Activated naive CD8-positive, alpha-beta T cell treated with anti-CD3 and anti-CD28 coated beads for 36 hours (primary cell): ENCODE data around the gene KIF3A. TPM values are rescaled to one million over a fixed set of nuclear protein-coding genes. Genes with fewer than 3 reads are reported as not detected.
"Not testable (repeated sequence)": the region's sequence is repeated elsewhere in the genome, so short reads cannot be mapped to it uniquely, and the experiment has no call there.

Experiments
- DNase-seq: peaks from one replicate; pipeline ENCODE4 v3.0.0; 2021
- H3K27ac Mint-ChIP-seq: one replicate; pipeline ENCODE4 v1.8.0; 2022; ENCODE audit warnings: mild to moderate bottlenecking, moderate library complexity, mixed read lengths
- H3K27me3 Mint-ChIP-seq: one replicate; pipeline ENCODE4 v1.8.0; 2022; ENCODE audit warnings: mild to moderate bottlenecking, mixed read lengths
- H3K36me3 Mint-ChIP-seq: one replicate; pipeline ENCODE4 v1.8.0; 2021; ENCODE audit warnings: mild to moderate bottlenecking, mixed read lengths
- H3K4me1 Mint-ChIP-seq: one replicate; pipeline ENCODE4 v1.8.0; 2021; ENCODE audit warnings: mixed read lengths
- H3K4me3 Mint-ChIP-seq: one replicate; pipeline ENCODE4 v1.8.0; 2022; ENCODE audit warnings: mild to moderate bottlenecking, moderate library complexity, mixed read lengths
- H3K9me3 Mint-ChIP-seq: one replicate; pipeline ENCODE4 v1.8.0; 2022; ENCODE audit warnings: mixed read lengths
- total RNA-seq, 2 experiments: library from RNA; stranded (reverse); gene quantifications; one replicate each; pipeline ENCODE4 v1.2.3, GENCODE V29; 2021

KIF3A gene
- total RNA-seq, 2 experiments from 2014 or later = 10.7 to 11.1 TPM

GRCh38 chr5:132733499-132734148 lies 3.7 kb downstream of the KIF3A start:
- DNase-seq = no peak
- H3K27me3 Mint-ChIP-seq = no peaks in the 10 kb centered on the region
- H3K4me1 Mint-ChIP-seq = peaks cover 34% of the 10 kb centered on the region
- H3K9me3 Mint-ChIP-seq = no peaks in the 10 kb centered on the region
- H3K27ac Mint-ChIP-seq = no peak overlapping the region
- H3K36me3 Mint-ChIP-seq = peaks cover 4% of the 10 kb centered on the region
- no peak overlapping the region for H3K4me3 Mint-ChIP-seq

- H3K27ac Mint-ChIP-seq = no peak overlapping the region
- peaks cover 4% of the 10 kb centered on the region for H3K36me3 Mint-ChIP-seq
- DNase-seq = no peak
- H3K4me1 Mint-ChIP-seq = peaks cover 7% of the 10 kb centered on the region
- H3K4me3 Mint-ChIP-seq = no peak overlapping the region
- H3K27me3 Mint-ChIP-seq = no peaks in the 10 kb centered on the region
- no peaks in the 10 kb centered on the region for H3K9me3 Mint-ChIP-seq
These were observed 7.5 kb downstream of the KIF3A start for GRCh38 chr5:132729896-132730295.

DNA sequence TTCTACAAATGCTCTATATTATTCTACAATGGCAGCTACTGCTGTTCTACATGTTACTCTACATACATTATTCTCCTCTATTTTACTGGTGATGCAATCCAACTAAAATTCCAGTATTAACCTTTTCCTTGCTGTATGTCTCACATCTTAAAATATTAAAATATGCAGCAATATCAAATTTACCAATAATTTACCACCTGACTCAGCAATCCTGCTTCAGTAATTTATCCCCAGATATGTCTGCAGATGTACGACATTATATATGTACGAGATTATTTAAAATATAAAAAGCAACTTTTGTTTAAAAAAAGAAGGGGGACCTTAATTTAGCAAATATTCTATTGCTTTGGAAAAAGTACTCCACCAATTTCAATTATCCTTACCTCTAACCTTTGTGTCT lies 11.6 kb downstream of the KIF3A start:
- Mint-ChIP-seq H3K9me3 (no peaks in the 10 kb centered on the region), H3K27me3 (no peaks in the 10 kb centered on the region), H3K27ac (no peak overlapping the region), H3K4me1 (peaks cover 8% of the 10 kb centered on the region), H3K4me3 (no peak overlapping the region), H3K36me3 (peaks cover 15% of the 10 kb centered on the region)
- DNase-seq = no peak

DNA sequence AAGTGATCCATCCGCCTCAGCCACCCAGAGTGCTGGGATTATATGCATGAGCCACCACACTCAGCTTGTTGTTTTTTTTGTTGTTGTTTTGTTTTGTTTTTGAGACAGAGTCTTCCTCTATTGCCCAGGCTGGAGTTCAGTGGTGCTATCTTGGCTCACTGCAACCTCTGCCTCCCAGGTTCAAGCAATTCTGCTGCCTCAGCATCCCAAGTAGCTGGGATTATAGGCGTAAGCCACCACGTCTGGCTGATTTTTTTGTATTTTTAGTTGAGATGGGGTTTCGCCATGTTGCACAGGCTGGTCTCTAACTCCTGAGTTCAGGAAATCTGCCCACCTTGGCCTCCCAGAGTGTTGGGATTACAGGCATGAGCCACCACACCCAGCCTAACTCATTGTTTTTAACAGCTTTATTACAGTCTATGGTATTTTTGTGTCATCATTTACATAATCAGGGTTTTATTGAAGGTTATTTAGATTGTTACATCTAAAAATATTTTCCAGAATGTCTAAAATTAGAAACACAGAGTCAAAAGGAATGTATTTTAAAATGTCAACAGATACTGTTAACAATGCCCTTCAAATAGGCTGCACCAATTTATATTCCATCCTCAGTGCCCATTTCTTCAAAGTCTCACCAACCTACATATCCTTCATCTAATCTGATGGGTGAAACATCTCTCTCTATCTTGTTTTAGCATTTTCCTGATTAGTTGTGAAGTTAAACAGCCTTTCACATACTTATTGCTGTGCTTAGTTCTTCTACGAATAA lies 18.6 kb downstream of the KIF3A start:
- DNase-seq = no peak
- H3K4me3 Mint-ChIP-seq = no peak overlapping the region
- H3K9me3 Mint-ChIP-seq = no peaks in the 10 kb centered on the region
- H3K27ac Mint-ChIP-seq = no peak overlapping the region
- no peaks in the 10 kb centered on the region for H3K27me3 Mint-ChIP-seq
- H3K4me1 Mint-ChIP-seq = peaks cover 15% of the 10 kb centered on the region
- peaks cover 10% of the 10 kb centered on the region for H3K36me3 Mint-ChIP-seq

DNA sequence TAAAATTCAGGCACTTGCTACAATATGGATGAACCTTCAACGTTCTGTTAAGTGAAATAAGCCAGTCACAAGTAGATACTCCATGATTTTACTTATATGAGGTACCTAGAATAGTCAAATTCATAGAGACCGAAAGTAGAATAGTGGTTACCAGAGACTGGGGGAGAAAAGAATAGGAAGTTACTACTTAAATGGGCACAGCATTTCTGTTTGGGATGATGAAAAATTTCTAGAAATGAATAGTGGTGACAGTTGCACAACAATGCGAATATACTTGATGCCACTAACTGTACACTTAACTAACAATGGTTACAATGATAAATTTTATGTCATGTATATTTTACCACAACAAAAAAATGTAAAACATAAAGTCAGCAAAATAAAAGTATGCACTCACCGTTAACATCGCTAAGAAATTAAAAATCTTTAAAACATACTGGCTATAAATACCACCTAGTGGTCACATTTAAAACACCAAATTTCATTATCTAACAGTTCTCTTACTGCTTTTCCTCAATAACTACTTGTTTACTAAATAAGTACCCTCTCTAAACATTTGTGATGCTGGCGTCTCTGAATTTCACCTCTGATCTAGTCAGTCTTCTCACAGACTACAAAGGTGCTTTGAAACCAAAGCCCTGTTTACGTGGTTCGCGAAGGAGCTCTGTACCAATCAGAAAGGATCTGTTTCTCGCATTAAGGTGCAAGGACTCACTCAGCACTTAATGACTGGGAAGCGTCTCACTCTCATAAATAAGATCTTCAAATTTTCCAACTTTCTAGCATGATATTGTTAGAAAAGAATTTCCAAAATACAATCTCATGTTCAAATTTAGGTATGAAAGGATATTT lies 22.7 kb downstream of the KIF3A start:
- Mint-ChIP-seq H3K27ac (no peak overlapping the region), H3K9me3 (no peaks in the 10 kb centered on the region), H3K4me3 (no peak overlapping the region), H3K36me3 (peaks cover 8% of the 10 kb centered on the region), H3K4me1 (peaks cover 11% of the 10 kb centered on the region), H3K27me3 (no peaks in the 10 kb centered on the region)
- no peak for DNase-seq

- no peak for DNase-seq
- Mint-ChIP-seq H3K27ac (no peak overlapping the region), H3K9me3 (no peaks in the 10 kb centered on the region), H3K4me1 (peaks cover 6% of the 10 kb centered on the region), H3K27me3 (no peaks in the 10 kb centered on the region), H3K4me3 (no peak overlapping the region), H3K36me3 (peaks cover 4% of the 10 kb centered on the region)
These were observed 28.7 kb downstream of the KIF3A start for GRCh38 chr5:132708645-132709044.

GRCh38 chr5:132704875-132705274 lies 32.5 kb downstream of the KIF3A start:
- no peak overlapping the region for H3K4me3 Mint-ChIP-seq
- H3K4me1 Mint-ChIP-seq = peaks cover 7% of the 10 kb centered on the region
- peaks cover 9% of the 10 kb centered on the region for H3K36me3 Mint-ChIP-seq
- no peaks in the 10 kb centered on the region for H3K27me3 Mint-ChIP-seq
- H3K27ac Mint-ChIP-seq = no peak overlapping the region
- DNase-seq = no peak
- H3K9me3 Mint-ChIP-seq = no peaks in the 10 kb centered on the region

- no peak for DNase-seq
- Mint-ChIP-seq H3K27ac (no peak overlapping the region), H3K36me3 (peaks cover 14% of the 10 kb centered on the region), H3K4me3 (no peak overlapping the region), H3K4me1 (peaks cover 5% of the 10 kb centered on the region), H3K27me3 (no peaks in the 10 kb centered on the region), H3K9me3 (no peaks in the 10 kb centered on the region)
These were observed 41.4 kb downstream of the KIF3A start for GRCh38 chr5:132695956-132696355.

DNA sequence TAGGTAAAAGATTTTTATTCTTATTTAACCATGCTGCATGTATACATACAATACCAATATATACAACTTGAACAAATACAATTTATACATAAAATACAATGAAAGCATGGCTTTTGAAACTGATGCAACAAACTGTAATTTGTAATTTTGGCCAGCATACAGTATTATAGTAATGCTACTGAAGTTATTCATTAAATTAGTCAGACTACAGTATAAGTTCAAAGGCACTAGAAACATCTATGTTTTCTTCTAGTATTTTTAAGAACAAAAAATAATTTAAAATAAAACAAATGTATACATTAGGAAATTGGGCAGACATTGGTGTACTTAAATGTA lies 44.7 kb downstream of the KIF3A start:
- no peaks in the 10 kb centered on the region for H3K9me3 Mint-ChIP-seq
- H3K36me3 Mint-ChIP-seq = peaks cover 14% of the 10 kb centered on the region
- no peak for DNase-seq
- peaks cover 24% of the 10 kb centered on the region for H3K4me1 Mint-ChIP-seq
- H3K27ac Mint-ChIP-seq = no peak overlapping the region
- H3K4me3 Mint-ChIP-seq = no peak overlapping the region
- H3K27me3 Mint-ChIP-seq = no peaks in the 10 kb centered on the region

GRCh38 chr5:132691755-132692631 lies 45.4 kb downstream of the KIF3A start:
- not testable (repeated sequence) for H3K9me3 Mint-ChIP-seq, DNase-seq, H3K27ac Mint-ChIP-seq, H3K27me3 Mint-ChIP-seq, H3K4me3 Mint-ChIP-seq
- peaks cover 24% of the 10 kb centered on the region for H3K4me1 Mint-ChIP-seq
- H3K36me3 Mint-ChIP-seq = peaks cover 14% of the 10 kb centered on the region

- Mint-ChIP-seq H3K4me1 (peaks cover 31% of the 10 kb centered on the region), H3K9me3 (no peaks in the 10 kb centered on the region), H3K27me3 (no peaks in the 10 kb centered on the region), H3K4me3 (no peak overlapping the region), H3K27ac (no peak overlapping the region), H3K36me3 (peaks cover 14% of the 10 kb centered on the region)
- no peak for DNase-seq
These were observed 47.2 kb downstream of the KIF3A start for GRCh38 chr5:132690156-132690555.

DNA sequence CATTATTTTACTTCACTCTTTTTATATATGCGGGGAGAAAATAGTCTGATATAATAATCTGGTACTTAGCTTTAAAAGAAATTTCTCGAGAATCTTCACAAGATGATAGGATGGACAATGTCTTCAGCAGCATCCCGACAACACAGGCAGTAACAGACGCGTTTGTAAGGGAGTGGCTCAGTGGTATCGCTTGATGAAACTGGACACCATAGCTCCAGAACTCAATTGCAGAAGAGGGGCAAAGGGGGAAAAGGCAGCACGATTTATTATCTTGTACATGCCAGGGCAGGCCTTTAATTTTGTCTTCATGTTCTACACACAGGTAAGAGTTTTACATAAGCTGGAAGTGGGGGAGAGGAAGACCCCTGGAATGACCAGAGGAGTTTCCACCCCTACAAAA lies 47.8 kb downstream of the KIF3A start:
- H3K4me1 Mint-ChIP-seq = peaks cover 38% of the 10 kb centered on the region
- no peak for DNase-seq
- H3K36me3 Mint-ChIP-seq = peaks cover 14% of the 10 kb centered on the region
- no peaks in the 10 kb centered on the region for H3K9me3 Mint-ChIP-seq
- no peak overlapping the region for H3K4me3 Mint-ChIP-seq
- no peak overlapping the region for H3K27ac Mint-ChIP-seq
- H3K27me3 Mint-ChIP-seq = no peaks in the 10 kb centered on the region

- no peak for DNase-seq
- peaks cover 14% of the 10 kb centered on the region for H3K36me3 Mint-ChIP-seq
- peak overlapping the region; percentile 66 for H3K27ac Mint-ChIP-seq
- peaks cover 40% of the 10 kb centered on the region for H3K4me1 Mint-ChIP-seq
- no peaks in the 10 kb centered on the region for H3K9me3 Mint-ChIP-seq
- no peak overlapping the region for H3K4me3 Mint-ChIP-seq
- H3K27me3 Mint-ChIP-seq = no peaks in the 10 kb centered on the region
These were observed 48.6 kb downstream of the KIF3A start for GRCh38 chr5:132688536-132689339.

DNA sequence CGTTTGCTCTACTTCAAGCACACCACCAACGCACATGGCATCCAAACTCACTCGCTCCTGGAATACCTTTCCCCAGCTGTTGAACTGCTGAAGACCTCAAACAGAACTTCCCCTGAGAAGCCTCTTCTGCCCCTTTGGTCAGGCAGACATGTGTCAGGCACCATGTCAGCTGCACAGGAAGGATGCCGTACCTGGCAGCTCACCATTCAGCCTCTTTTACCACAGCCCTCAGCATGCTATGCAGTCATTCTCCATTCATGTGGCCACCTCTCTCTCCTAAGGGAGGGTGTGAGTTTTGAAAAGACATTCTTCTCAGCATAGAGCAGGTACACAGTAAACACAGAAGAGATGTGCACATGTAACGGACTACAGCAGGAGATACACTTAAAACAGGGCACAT lies 49.4 kb downstream of the KIF3A start:
- peaks cover 40% of the 10 kb centered on the region for H3K4me1 Mint-ChIP-seq
- no peaks in the 10 kb centered on the region for H3K27me3 Mint-ChIP-seq
- H3K9me3 Mint-ChIP-seq = no peaks in the 10 kb centered on the region
- peak overlapping the region; percentile 35 for H3K27ac Mint-ChIP-seq
- H3K4me3 Mint-ChIP-seq = no peak overlapping the region
- peaks cover 12% of the 10 kb centered on the region for H3K36me3 Mint-ChIP-seq
- DNase-seq = peak; percentile 27
